ENCODE measurements around the gene APBB3.

GRCh38 chr5:140567871-140568270 is 3.5 kb upstream of the APBB3 start:
- TF ChIP-seq CTCF (IDR thresholded peaks at IDR 0.05) (no peak), POLR2A (IDR thresholded peaks at IDR 0.05; ENCODE audit: low read depth) (no peak), POLR2AphosphoS5 (IDR thresholded peaks at IDR 0.05) (no peak), EP300 (IDR thresholded peaks at IDR 0.05) (no peak)
